ENCODE measurements around the gene KCNH1. TPM values are rescaled to one million over a fixed set of nuclear protein-coding genes. Genes with fewer than 3 reads are reported as not detected.

The KCNH1 gene
- total RNA-seq, 2 donors from 2014 or later = 0.21 TPM; not detected in 1

DNA sequence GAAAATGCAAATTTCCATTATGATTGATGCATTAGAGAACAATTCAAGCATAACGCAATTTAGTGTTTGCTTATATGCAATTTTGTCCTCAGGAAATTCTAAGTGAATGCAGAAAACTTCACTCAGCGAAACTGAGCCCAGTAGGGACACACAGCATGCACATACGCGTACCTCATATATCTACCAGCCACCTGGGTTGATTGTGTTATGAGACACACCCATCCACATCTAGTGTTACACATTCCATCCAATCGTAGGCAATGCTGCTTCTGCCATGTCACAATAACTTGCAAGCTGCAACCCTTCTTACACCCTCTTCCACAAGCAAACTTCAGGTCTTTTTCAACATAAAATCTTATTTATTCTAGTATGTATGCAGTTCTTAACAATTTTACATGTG lies 492.4 kb downstream of the KCNH1 start:
- TF ChIP-seq, protein P1, sequence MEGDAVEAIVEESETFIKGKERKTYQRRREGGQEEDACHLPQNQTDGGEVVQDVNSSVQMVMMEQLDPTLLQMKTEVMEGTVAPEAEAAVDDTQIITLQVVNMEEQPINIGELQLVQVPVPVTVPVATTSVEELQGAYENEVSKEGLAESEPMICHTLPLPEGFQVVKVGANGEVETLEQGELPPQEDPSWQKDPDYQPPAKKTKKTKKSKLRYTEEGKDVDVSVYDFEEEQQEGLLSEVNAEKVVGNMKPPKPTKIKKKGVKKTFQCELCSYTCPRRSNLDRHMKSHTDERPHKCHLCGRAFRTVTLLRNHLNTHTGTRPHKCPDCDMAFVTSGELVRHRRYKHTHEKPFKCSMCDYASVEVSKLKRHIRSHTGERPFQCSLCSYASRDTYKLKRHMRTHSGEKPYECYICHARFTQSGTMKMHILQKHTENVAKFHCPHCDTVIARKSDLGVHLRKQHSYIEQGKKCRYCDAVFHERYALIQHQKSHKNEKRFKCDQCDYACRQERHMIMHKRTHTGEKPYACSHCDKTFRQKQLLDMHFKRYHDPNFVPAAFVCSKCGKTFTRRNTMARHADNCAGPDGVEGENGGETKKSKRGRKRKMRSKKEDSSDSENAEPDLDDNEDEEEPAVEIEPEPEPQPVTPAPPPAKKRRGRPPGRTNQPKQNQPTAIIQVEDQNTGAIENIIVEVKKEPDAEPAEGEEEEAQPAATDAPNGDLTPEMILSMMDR (IDR thresholded peaks at IDR 0.05) = no peak
- no peak for DNase-seq (ENCODE audit: low spot score)
- no peak overlapping the region for H3K4me3 ChIP-seq

DNA sequence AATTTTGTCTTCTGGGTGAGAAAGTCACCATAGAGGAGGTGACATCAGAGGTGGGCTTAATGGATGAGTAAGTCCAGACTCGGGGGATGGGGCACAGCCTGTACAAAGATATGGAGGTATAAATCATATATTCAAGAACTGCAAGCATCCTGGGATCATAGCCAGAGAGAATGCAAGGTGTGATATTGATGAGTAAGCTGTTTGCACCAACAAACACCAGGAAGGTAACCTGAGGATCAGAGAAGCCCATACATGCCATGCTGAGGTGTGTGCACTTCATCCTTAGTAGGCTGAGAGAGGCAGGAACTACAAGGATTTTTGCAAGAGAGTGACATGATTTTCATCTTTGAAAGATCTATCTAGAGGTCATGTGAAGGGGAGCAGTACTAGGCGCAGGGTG lies 498.8 kb downstream of the KCNH1 start:
- ATAC-seq (ENCODE audit: insufficient number of reproducible peaks, low FRiP score, low read depth) (no peak), DNase-seq (ENCODE audit: low spot score) (no peak)
- Histone ChIP-seq H3K4me1 (ENCODE audit: control insufficient read depth in 1 of 2, low read depth in 2 of 2) (no peaks in the 10 kb centered on the region), H3K27ac (no peak overlapping the region), H3K9me3 (no peaks in the 10 kb centered on the region), H3K36me3 (no peaks in the 10 kb centered on the region), H3K4me3 (no peak overlapping the region), H3K27me3 (replicated peaks; ENCODE audit: insufficient read depth) (no peaks in the 10 kb centered on the region)
- TF ChIP-seq, protein P1 (IDR thresholded peaks at IDR 0.05) = no peak

More for the DNA sequence above, 492.4 kb downstream of the KCNH1 start:
- Histone ChIP-seq H3K4me1 (ENCODE audit: control insufficient read depth in 1 of 2, low read depth in 2 of 2) (no peaks in the 10 kb centered on the region), H3K9me3 (no peaks in the 10 kb centered on the region), H3K27me3 (replicated peaks; ENCODE audit: insufficient read depth) (no peaks in the 10 kb centered on the region), H3K27ac (no peak overlapping the region), H3K36me3 (no peaks in the 10 kb centered on the region)
- ATAC-seq (ENCODE audit: insufficient number of reproducible peaks, low FRiP score, low read depth) = no peak

DNA sequence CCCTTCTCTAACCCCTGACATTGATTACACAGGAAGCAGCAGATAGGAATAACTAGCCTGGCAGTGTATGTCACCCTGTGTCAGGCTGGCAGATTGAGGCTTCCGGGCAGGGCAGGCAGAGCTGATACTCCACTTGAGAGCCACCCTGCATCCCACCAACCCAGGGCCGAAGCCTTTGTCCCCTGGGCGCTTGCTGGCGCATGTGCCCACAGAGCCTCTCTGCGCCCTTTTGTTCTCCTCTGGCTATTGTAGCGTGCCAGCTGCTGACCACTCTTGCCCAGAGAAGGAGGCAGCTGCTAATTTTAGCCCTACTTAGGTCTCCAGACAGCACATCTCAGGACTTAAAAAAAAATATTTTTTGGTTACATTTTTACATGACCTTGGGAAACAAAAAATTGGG lies 500.3 kb downstream of the KCNH1 start:
- no peaks in the 10 kb centered on the region for H3K9me3 ChIP-seq
- H3K27me3 ChIP-seq (replicated peaks; ENCODE audit: insufficient read depth) = no peaks in the 10 kb centered on the region
- no peaks in the 10 kb centered on the region for H3K36me3 ChIP-seq
- H3K27ac ChIP-seq = no peak overlapping the region
- TF ChIP-seq, protein P1 (IDR thresholded peaks at IDR 0.05) = no peak
- no peak for DNase-seq (ENCODE audit: low spot score)
- ATAC-seq (ENCODE audit: insufficient number of reproducible peaks, low FRiP score, low read depth) = no peak
- no peaks in the 10 kb centered on the region for H3K4me1 ChIP-seq (ENCODE audit: control insufficient read depth in 1 of 2, low read depth in 2 of 2)
- no peak overlapping the region for H3K4me3 ChIP-seq

DNA sequence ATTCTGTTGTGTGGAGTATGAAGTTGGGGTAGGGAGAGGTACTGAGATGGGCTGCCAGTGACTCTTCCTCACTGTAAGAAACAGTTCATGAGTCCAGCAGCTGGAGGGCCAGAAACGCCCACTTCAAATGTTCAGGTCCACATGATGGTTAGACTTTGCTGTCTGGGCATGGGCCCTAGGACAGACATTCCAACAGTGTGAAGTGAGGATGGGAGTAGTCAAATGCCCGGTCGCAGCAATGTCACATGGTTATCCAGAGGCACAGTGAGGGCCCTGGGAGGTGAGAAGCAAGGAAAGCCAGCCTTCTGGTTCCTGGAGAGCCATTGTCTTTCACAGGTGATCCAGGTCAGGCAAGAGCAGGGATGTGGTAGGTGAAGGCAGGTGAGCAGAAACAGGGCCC lies 500.8 kb downstream of the KCNH1 start:
- no peaks in the 10 kb centered on the region for H3K27me3 ChIP-seq (replicated peaks; ENCODE audit: insufficient read depth)
- no peak overlapping the region for H3K4me3 ChIP-seq
- H3K9me3 ChIP-seq = no peaks in the 10 kb centered on the region
- DNase-seq (ENCODE audit: low spot score) (no peak), ATAC-seq (ENCODE audit: insufficient number of reproducible peaks, low FRiP score, low read depth) (no peak)
- H3K36me3 ChIP-seq = no peaks in the 10 kb centered on the region
- no peak overlapping the region for H3K27ac ChIP-seq
- peaks cover 0 to 2% of the 10 kb centered on the region in 2 donors for H3K4me1 ChIP-seq (ENCODE audit: control insufficient read depth in 1 of 2, low read depth in 2 of 2)
- TF ChIP-seq, protein P1 (IDR thresholded peaks at IDR 0.05) = no peak

DNA sequence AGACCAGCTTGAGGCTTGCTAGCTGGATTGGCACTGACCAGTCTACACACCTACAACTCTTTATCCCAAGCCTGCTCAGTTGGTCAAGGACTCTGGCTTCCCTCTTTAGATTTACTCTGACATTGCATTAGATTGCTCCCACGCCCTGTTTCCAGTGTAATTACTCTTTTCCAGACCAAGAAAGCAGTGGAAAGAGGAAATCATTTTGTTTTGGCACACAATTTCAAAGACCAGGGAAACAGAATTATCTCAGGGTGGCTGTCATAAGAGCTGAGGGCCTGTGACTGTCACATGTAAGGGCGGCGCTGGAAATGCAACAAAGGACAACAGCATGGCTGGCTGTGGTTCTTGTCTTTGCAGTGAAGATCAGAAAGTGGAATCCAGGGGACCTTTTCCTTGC lies 502.5 kb downstream of the KCNH1 start:
- Histone ChIP-seq H3K4me3 (no peak overlapping the region), H3K9me3 (no peaks in the 10 kb centered on the region), H3K4me1 (ENCODE audit: control insufficient read depth in 1 of 2, low read depth in 2 of 2) (peaks cover 0 to 7% of the 10 kb centered on the region in 2 donors), H3K27me3 (replicated peaks; ENCODE audit: insufficient read depth) (no peaks in the 10 kb centered on the region), H3K36me3 (no peaks in the 10 kb centered on the region), H3K27ac (no peak overlapping the region)
- DNase-seq (ENCODE audit: low spot score) (no peak), ATAC-seq (ENCODE audit: insufficient number of reproducible peaks, low FRiP score, low read depth) (no peak)
- TF ChIP-seq, protein P1 (IDR thresholded peaks at IDR 0.05) = no peak

Data from thoracic aorta (tissue), 2 donors.